HUES6 (cell line): ENCODE measurements around the gene RFX2.

ENCODE experiments used
- H3K27ac ChIP-seq: 2 replicates; pipeline ENCODE4 v1.7.0; 2013; ENCODE audit warnings: low read depth, mild to moderate bottlenecking, low read length, inconsistent platforms
- H3K27me3 ChIP-seq: 2 replicates; pipeline ENCODE4 v1.6.1; 2013; ENCODE audit warnings: low read length; ENCODE audit not compliant: control insufficient read depth, insufficient read depth
- H3K36me3 ChIP-seq: 2 replicates; pipeline ENCODE4 v1.6.1; 2013; ENCODE audit warnings: low read length; ENCODE audit not compliant: control insufficient read depth, insufficient read depth
- H3K4me1 ChIP-seq: 2 replicates; pipeline ENCODE4 v1.6.1; 2013; ENCODE audit warnings: low read length; ENCODE audit not compliant: control insufficient read depth, insufficient read depth
- H3K4me3 ChIP-seq: 2 replicates; pipeline ENCODE4 v1.5.1; 2013; ENCODE audit warnings: low read depth, low read length
- H3K9ac ChIP-seq: one replicate; pipeline ENCODE4 v1.6.1; 2013; ENCODE audit warnings: mild to moderate bottlenecking, low read length
- H3K9me3 ChIP-seq: 2 replicates; pipeline ENCODE4 v1.6.1; 2013; ENCODE audit warnings: low read depth, low read length; ENCODE audit not compliant: control insufficient read depth, insufficient read depth

RFX2 gene

GRCh38 chr19:6066661-6067646, 43.3 kb downstream of the RFX2 start:
- H3K27ac ChIP-seq, result peak overlapping the region; percentile 82
- no peaks in the 10 kb centered on the region for H3K9me3 ChIP-seq
- peaks cover 16% of the 10 kb centered on the region; the same call in 1 of the 2 replicates for H3K4me1 ChIP-seq
- H3K27me3 ChIP-seq, result peaks cover 9% of the 10 kb centered on the region; the same call in 1 of the 2 replicates
- H3K4me3 ChIP-seq, result no peak overlapping the region
- H3K9ac ChIP-seq, result peak overlapping the region; percentile 21
- no peaks in the 10 kb centered on the region for H3K36me3 ChIP-seq

GRCh38 chr19:6065685-6066374, 44.5 kb downstream of the RFX2 start:
- Histone ChIP-seq H3K9me3 (no peaks in the 10 kb centered on the region), H3K9ac (peak overlapping the region; percentile 14), H3K4me3 (no peak overlapping the region), H3K36me3 (no peaks in the 10 kb centered on the region), H3K27ac (0 out of 2 replicates have a peak overlapping the region, but pooled peaks have one; percentile 1), H3K4me1 (peaks cover 22% of the 10 kb centered on the region; the same call in 1 of the 2 replicates), H3K27me3 (peaks cover 9% of the 10 kb centered on the region; the same call in 1 of the 2 replicates)

GRCh38 chr19:6064336-6065073, 45.8 kb downstream of the RFX2 start:
- Histone ChIP-seq H3K9ac (no peak overlapping the region), H3K27me3 (peaks cover 9% of the 10 kb centered on the region; the same call in 1 of the 2 replicates), H3K27ac (no peak overlapping the region), H3K9me3 (no peaks in the 10 kb centered on the region), H3K36me3 (no peaks in the 10 kb centered on the region), H3K4me3 (no peak overlapping the region), H3K4me1 (peaks cover 28% of the 10 kb centered on the region; the same call in 1 of the 2 replicates)

DNA sequence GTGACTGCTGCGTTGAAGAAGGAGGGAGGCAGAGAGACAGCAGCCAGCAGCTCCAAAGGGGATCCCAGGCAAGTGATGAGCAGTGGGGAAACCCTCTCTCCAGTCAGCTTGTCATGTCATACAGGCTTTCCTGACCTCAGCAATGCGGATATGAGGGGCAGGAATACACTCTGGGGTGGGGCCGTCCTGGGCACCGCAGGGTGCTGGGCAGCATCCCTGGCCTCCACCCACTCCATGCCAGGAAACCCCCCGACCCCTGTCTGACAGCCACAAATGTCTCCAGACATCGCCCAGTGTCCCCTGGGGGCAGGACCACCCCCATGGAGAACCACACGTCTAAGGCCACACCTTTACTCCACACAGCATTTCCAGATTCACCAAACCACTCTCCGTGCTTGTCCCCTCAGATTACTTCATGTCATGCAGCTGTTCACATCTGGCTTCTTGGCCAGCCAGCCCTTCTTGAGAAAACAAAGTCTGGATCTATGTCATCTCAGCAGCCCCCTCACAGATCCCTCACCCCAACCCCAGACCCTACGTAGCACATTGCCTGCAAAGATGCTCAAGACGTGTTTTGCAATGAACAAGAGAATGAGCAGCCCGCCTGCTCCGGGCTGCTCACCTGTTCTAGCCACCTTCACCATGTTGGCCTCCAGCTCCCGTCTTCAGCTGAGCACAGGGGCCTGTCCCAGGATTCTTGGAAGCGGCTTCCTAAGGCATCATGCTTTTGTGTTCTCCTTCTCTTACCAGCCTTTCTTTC, 46.5 kb downstream of the RFX2 start:
- H3K27ac ChIP-seq, result no peak overlapping the region
- no peaks in the 10 kb centered on the region for H3K36me3 ChIP-seq
- no peak overlapping the region for H3K9ac ChIP-seq
- peaks cover 28% of the 10 kb centered on the region; the same call in 1 of the 2 replicates for H3K4me1 ChIP-seq
- H3K4me3 ChIP-seq, result no peak overlapping the region
- H3K27me3 ChIP-seq, result peaks cover 9% of the 10 kb centered on the region; the same call in 1 of the 2 replicates
- H3K9me3 ChIP-seq, result no peaks in the 10 kb centered on the region

GRCh38 chr19:6062961-6063575, 47.2 kb downstream of the RFX2 start:
- Histone ChIP-seq H3K27me3 (peaks cover 9% of the 10 kb centered on the region; the same call in 1 of the 2 replicates), H3K4me1 (peaks cover 28% of the 10 kb centered on the region; the same call in 1 of the 2 replicates), H3K4me3 (no peak overlapping the region), H3K36me3 (no peaks in the 10 kb centered on the region), H3K9me3 (no peaks in the 10 kb centered on the region), H3K9ac (no peak overlapping the region), H3K27ac (no peak overlapping the region)

GRCh38 chr19:6062274-6062673, 48.0 kb downstream of the RFX2 start:
- peaks cover 32% of the 10 kb centered on the region; the same call in 1 of the 2 replicates for H3K4me1 ChIP-seq
- no peaks in the 10 kb centered on the region for H3K36me3 ChIP-seq
- no peak overlapping the region for H3K27ac ChIP-seq
- no peak overlapping the region for H3K4me3 ChIP-seq
- no peaks in the 10 kb centered on the region for H3K9me3 ChIP-seq
- no peak overlapping the region for H3K9ac ChIP-seq
- H3K27me3 ChIP-seq, result peaks cover 5% of the 10 kb centered on the region; the same call in 1 of the 2 replicates

- Histone ChIP-seq H3K36me3 (no peaks in the 10 kb centered on the region), H3K27ac (no peak overlapping the region), H3K27me3 (no peaks in the 10 kb centered on the region), H3K4me3 (no peak overlapping the region), H3K4me1 (peaks cover 34% of the 10 kb centered on the region), H3K9ac (no peak overlapping the region), H3K9me3 (no peaks in the 10 kb centered on the region)
Observed at GRCh38 chr19:6061376-6062130, 48.7 kb downstream of the RFX2 start.

- Histone ChIP-seq H3K36me3 (no peaks in the 10 kb centered on the region), H3K9me3 (no peaks in the 10 kb centered on the region), H3K27ac (no peak overlapping the region), H3K27me3 (no peaks in the 10 kb centered on the region), H3K4me1 (peaks cover 31% of the 10 kb centered on the region), H3K4me3 (no peak overlapping the region), H3K9ac (no peak overlapping the region)
Observed at GRCh38 chr19:6060600-6061375, 49.5 kb downstream of the RFX2 start.
